Lung (tissue), 12 donors: Measurements from ENCODE around the gene ZIC4. TPM values are rescaled to one million over a fixed set of nuclear protein-coding genes. Genes with fewer than 3 reads are reported as not detected.

Source experiments
- ATAC-seq: fragments of 200-7000 bp; cut with Tn5 transposase; one replicate; pipeline ENCODE4 v1.9.1; 2020; ENCODE audit warnings: moderate number of reproducible peaks; ENCODE audit not compliant: insufficient read depth, low FRiP score
- DNase-seq, 3 donors: peaks; one replicate each; pipeline ENCODE4 v3.0.0-alpha.2; 2013 to 2017
- H3K27ac ChIP-seq, 2 donors: one replicate each; pipeline ENCODE4 v1.5.1; 2013; ENCODE audit warnings: mild to moderate bottlenecking in 2 of 2, moderate library complexity in 2 of 2, control low read depth in 1 of 2, inconsistent platforms in 1 of 2, low read depth in 1 of 2, low read length in 1 of 2
- H3K27me3 ChIP-seq, 3 donors: one replicate each; pipeline ENCODE4 v1.5.1; 2013; ENCODE audit warnings: low read length in 2 of 3; ENCODE audit not compliant: control insufficient read depth in 3 of 3, insufficient read depth in 3 of 3
- H3K36me3 ChIP-seq, 4 donors: one replicate each; pipeline ENCODE4 v1.5.1; 2013; ENCODE audit warnings: low read length in 4 of 4, mild to moderate bottlenecking in 1 of 4, moderate library complexity in 1 of 4; ENCODE audit not compliant: control insufficient read depth in 4 of 4, insufficient read depth in 4 of 4
- H3K4me1 ChIP-seq, 5 donors: one replicate each; pipeline ENCODE4 v1.5.1; 2013; ENCODE audit warnings: low read length in 5 of 5, mild to moderate bottlenecking in 2 of 5, moderate library complexity in 1 of 5; ENCODE audit not compliant: control insufficient read depth in 5 of 5, insufficient read depth in 5 of 5
- H3K4me3 ChIP-seq: one replicate; pipeline ENCODE4 v1.5.1; 2013; ENCODE audit warnings: mild to moderate bottlenecking, control low read depth, moderate library complexity
- H3K9ac ChIP-seq, 2 donors: one replicate each; pipeline ENCODE4 v1.5.1; 2013; ENCODE audit warnings: low read length in 2 of 2, control low read depth in 1 of 2; ENCODE audit not compliant: insufficient read depth in 1 of 2
- H3K9me3 ChIP-seq, 4 donors: one replicate each; pipeline ENCODE4 v1.5.1; 2013; ENCODE audit warnings: low read length in 3 of 4, mild to moderate bottlenecking in 1 of 4, moderate library complexity in 1 of 4; ENCODE audit not compliant: control insufficient read depth in 4 of 4, insufficient read depth in 3 of 4
- CTCF ChIP-seq: IDR thresholded peaks from 2 replicates; pipeline ENCODE4 v1.5.1; 2012; ENCODE audit warnings: mild to moderate bottlenecking; ENCODE audit errors: control extremely low read depth, extremely low read depth
- WGBS, 2 donors: extraction: QIAGEN DNeasy Blood & Tissue Kit; methylation state at CpG; one replicate each; pipeline ENCODE4 v1.1.7; 2013; 5-methylcytosine and 5-hydroxymethylcytosine counted together
- polyA plus RNA-seq, 2 donors: library from polyadenylated mRNA; stranded (reverse); fragments of 200-250 nt; gene quantifications; one replicate each; pipeline ENCODE4 v1.2.1, GENCODE V29; 2013
- total RNA-seq, 2 donors: library from RNA; depleted of rRNA in 1 of 2; stranded (reverse); fragments of >200 nt in 1 of 2; gene quantifications; one replicate each; pipeline ENCODE4 v1.2.1, GENCODE V29; 2014 to 2021
- donor health status: control.
- donor health status: control.
- donor health status: Bipolar disorder and iron deficiency.
- donor health status: healthy.
- donor health status: DM: yes; HTN: yes; CAD: no.

ZIC4 gene
- total and polyA plus RNA-seq, 4 donors = not detected

GRCh38 chr3:147360051-147360439 is 46.3 kb downstream of the ZIC4 start:
- no peak overlapping the region for H3K4me3 ChIP-seq
- H3K9ac ChIP-seq = no peak overlapping the region
- H3K27ac ChIP-seq = no peak overlapping the region
- DNase-seq (peak in 1 of 3 donors; percentile 8), ATAC-seq (no peak)
- no peaks in the 10 kb centered on the region for H3K36me3 ChIP-seq
- peaks cover 0 to 24% (median 0%) of the 10 kb centered on the region in 4 donors for H3K9me3 ChIP-seq
- TF ChIP-seq CTCF = no peak
- H3K4me1 ChIP-seq = peaks cover 0 to 6% (median 0%) of the 10 kb centered on the region in 5 donors
- H3K27me3 ChIP-seq = peaks cover 17 to 98% (median 96%) of the 10 kb centered on the region in 3 donors
- WGBS, 2 donors = 27 to 36% methylated on average over 5 of the region's 5 CpGs

- H3K36me3 ChIP-seq = no peaks in the 10 kb centered on the region
- ATAC-seq = no peak
- H3K4me3 ChIP-seq = no peak overlapping the region
- TF ChIP-seq CTCF = no peak
- DNase-seq = peak in 1 of 3 donors; percentile 24
- no peak overlapping the region for H3K9ac ChIP-seq
- peaks cover 0 to 25% (median 0%) of the 10 kb centered on the region in 4 donors for H3K9me3 ChIP-seq
- 5 to 10% methylated on average over 45 of the region's 45 CpGs for WGBS, 2 donors
- H3K27ac ChIP-seq = no peak overlapping the region
- peaks cover 21 to 98% (median 96%) of the 10 kb centered on the region in 3 donors for H3K27me3 ChIP-seq
- H3K4me1 ChIP-seq = peaks cover 0 to 6% (median 0%) of the 10 kb centered on the region in 5 donors
Measured at GRCh38 chr3:147359177-147360050, 46.9 kb downstream of the ZIC4 start.

- 5 to 6% methylated on average over 9 of the region's 9 CpGs for WGBS, 2 donors
- DNase-seq = peak in 1 of 3 donors; percentile 7
Measured at GRCh38 chr3:147358144-147358992, 48.0 kb downstream of the ZIC4 start.

More at GRCh38 chr3:147358144-147358992, 48.0 kb downstream of the ZIC4 start:
- no peak overlapping the region for H3K27ac ChIP-seq
- H3K36me3 ChIP-seq = no peaks in the 10 kb centered on the region
- no peak overlapping the region for H3K9ac ChIP-seq
- H3K9me3 ChIP-seq = peaks cover 0 to 23% (median 0%) of the 10 kb centered on the region in 4 donors
- no peak overlapping the region for H3K4me3 ChIP-seq
- TF ChIP-seq CTCF = no peak
- H3K27me3 ChIP-seq = peaks cover 21 to 98% (median 96%) of the 10 kb centered on the region in 3 donors
- ATAC-seq = no peak
- peaks cover 0 to 6% (median 0%) of the 10 kb centered on the region in 5 donors for H3K4me1 ChIP-seq
